Keratinocyte (primary cell): Measurements from ENCODE around the gene RPH3AL.

Experiments used
- CTCF ChIP-seq, 3 experiments: IDR thresholded peaks in 1 of 3; conservative IDR thresholded peaks in 1 of 3; optimal IDR thresholded peaks in 1 of 3; 2 replicates in 2 of 3; 3 replicates in 1 of 3; pipeline versions ENCODE3 to v1.5.1; 2011; ENCODE audit warnings: low read length in 3 of 3, mild to moderate bottlenecking in 3 of 3, moderate library complexity in 2 of 3, control low read depth in 1 of 3, inconsistent platforms in 1 of 3; ENCODE audit not compliant: insufficient read depth in 2 of 3; ENCODE audit errors: extremely low read depth in 1 of 3
- EZH2 ChIP-seq: IDR thresholded peaks from one replicate; pipeline ENCODE4 v1.6.1; 2012; ENCODE audit warnings: inconsistent platforms, mild to moderate bottlenecking, low read length, moderate library complexity

GRCh38 chr17:171871-172270, 180.7 kb downstream of the RPH3AL start:
- TF ChIP-seq CTCF (optimal IDR thresholded peaks at IDR 0.05 in 1 of 3, IDR thresholded peaks at IDR 0.05 in 1 of 3, conservative IDR thresholded peaks at IDR 0.05 in 1 of 3; ENCODE audit: extremely low read depth in 1 of 3, insufficient read depth in 2 of 3, low read length in 3 of 3) (no peak), EZH2 (no peak)
